HG03139 (cell line): ENCODE data around the gene MUC22.
"Not testable (repeated sequence)": the region's sequence is repeated elsewhere in the genome, so short reads cannot be mapped to it uniquely, and the experiment has no call there.

Experiments
- ATAC-seq: cut with Tn5 transposase; IDR thresholded peaks from one replicate; pipeline ENCODE4 v1.9.1; 2021; ENCODE audit not compliant: unreplicated experiment

The MUC22 gene

DNA sequence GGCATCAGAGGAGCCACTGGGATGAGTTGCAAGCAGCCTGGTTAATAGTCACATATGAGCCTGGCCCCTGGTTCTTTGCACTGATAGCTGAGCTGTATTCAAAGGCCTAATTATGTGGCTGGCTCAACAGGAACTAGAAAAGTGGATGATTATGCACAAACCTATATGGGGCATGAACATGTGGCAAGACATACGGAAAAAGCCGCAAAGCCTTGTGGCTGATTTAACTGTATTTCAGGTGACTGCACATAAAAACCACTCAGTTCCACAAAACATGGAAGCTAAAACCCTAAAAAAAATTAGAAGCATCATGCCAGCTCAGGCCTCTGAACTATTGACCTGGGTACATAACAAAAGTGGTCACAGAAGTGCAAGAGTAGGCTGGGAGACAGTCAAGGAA, 13.0 kb upstream of the MUC22 start:
- no peak for ATAC-seq

DNA sequence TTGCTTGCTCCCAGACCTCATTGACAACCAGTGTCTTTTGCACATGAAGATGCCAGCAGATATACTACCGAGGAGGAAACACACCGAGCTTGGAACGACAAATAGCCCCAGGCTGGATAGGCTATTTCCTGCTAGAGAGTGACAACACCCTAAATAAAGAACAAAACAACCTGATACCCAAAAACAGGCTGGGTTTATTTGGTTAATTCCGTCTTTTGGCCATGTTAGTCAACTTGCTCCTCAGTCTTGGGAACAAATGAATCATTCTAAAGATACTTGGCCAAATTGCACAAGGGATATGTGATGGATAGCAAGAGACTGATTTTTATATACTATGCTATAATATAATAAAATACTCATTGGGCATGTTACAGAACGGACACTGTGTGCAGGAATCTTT, 11.5 kb upstream of the MUC22 start:
- no peak for ATAC-seq

DNA sequence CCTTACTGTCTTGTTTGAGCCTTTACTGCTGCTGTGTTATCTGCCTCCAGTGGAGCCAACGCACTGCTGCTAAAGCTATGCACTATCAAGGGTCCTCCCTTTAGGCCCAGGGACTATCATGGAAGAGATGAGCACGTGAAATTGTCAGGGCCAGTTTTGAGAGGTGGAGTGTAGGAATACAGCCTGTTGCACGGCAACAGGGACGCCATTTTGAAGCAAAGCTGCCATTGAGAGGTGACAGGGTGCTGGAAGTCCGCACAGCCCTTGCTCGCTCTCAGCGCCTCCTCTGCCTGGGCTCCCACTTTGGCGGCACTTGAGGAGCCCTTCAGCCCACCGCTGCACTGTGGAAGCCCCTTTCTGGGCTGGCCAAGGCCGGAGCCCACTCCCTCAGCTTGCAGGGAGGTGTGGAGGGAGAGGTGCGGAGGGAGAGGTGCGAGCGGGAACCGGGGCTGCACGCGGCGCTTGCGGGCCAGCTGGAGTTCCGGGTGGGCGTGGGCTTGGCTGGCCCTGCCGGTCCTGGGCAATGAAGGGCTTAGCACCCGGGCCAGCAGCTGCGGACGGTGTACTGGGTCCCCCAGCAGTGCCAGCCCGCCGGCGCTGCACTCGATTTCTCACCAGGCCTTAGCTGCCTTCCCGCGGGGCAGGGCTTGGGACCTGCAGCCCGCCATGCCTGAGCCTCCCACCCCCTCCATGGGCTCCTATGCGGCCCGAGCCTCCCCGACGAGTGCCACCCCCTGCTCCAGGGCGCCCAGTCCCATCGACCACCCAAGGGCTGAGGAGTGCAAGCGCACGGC, 10.0 kb upstream of the MUC22 start:
- not testable (repeated sequence) for ATAC-seq

GRCh38 chr6:31001281-31001888, 8.9 kb upstream of the MUC22 start:
- no peak for ATAC-seq

GRCh38 chr6:31002471-31002870, 7.8 kb upstream of the MUC22 start:
- ATAC-seq: no peak

DNA sequence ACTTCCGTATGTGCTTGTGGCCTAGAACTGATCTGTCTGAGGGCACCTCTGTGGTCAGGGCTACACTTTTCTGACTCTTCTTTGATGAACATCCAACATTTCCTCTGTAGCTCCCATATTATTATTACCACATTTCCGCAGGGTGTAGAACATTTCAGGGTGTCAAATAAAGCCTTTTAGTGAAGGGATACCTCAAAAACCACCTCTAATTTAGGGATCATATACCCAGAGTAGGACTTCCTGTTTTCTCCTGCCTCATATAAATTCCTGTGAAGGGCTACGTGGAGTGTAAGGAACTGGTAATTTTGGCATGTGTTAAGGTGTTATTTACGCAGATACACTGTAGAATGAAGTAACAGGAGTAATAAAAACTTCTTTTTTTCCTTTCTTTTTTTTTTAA, 5.5 kb upstream of the MUC22 start:
- ATAC-seq: no peak

GRCh38 chr6:31005249-31006020, 4.8 kb upstream of the MUC22 start:
- ATAC-seq: no peak

GRCh38 chr6:31007694-31008093, 2.6 kb upstream of the MUC22 start:
- no peak for ATAC-seq

DNA sequence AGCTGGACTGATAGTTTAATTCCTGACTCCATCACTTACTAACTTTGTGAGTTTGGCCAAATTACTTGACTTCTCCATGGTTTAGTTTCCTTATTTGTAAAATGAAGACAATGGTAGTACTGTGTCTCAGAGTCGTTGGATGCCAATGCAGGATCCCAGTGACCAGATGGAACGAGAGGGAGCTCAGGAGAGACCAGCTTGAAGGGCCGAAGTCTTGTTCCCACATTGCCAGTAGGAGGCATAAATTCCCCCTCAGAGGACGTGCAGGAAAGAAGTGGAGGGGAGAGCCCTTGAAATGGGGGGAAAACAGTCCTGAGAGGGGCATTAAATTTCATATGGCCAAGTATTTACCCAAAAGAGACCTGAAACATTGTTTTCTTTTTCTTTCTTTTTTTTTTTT, 2.1 kb upstream of the MUC22 start:
- ATAC-seq: no peak

DNA sequence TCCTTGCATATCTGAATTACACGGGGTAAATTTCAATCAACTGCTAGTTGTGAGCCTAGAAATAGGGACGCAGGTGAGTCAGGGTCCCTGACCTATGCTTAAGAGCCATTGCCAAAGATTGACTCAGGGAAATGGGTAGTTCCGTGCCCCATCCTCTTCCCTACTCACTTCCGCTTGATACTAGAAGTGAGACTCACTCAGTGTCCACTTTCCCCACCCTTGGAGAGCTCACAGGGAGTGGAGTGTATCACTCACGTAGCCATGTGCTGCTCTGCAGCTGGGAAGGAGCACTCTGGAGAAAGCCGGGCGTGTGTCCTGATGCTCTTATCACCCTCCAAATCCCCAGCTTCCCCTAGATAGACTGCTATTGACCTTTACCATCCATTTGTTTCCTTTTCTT, 543 bp upstream of the MUC22 start:
- no peak for ATAC-seq

DNA sequence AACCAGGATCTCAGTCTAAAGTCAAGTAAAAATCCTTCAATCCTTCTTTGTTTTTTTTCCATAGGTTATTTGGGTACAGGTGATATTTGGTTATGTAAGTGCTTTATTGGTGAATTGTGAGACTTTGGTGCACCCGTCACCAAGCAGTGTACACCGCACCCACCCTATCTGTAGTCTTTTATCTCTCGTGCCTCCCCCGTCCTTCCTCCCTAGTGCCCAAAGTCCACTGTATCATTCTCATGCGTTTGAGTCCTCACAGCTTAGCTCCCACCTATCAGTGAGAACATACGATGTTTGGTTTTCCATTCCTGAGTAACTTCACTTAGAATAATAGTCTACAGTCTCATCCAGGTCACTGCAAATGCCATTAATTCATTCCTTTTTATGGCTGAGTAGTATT, 879 bp downstream of the MUC22 start:
- ATAC-seq: no peak

DNA sequence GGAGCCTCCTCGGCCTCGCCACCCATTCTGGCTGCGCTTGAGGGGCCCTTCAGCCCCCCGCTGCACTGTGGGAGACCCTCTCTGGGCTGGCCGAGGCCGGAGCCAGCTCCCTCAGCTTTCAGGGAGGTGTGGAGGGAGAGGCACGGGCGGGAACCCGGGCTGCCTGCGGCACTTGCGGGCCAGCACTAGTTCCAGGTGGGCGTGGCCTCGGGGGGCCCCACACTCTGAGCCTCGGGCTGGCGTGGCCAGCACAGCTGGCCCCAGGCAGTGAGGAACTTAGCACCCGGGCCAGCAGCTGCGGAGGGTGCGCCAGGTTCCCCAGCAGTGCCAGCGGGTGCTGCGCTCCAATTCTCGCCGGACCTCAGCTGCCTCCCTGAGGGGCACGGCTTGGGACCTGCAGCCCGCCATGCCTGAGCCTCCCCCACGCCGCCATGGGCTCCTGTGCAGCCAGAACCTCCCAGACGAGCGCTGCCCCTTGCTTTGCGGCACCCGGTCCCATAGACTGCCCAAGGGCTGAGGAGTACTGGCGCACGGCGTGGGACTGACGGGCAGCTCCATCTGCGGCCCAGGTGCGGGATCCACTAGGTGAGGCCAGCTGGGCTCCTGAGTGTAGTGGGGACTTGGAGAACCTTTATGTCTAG, 6.5 kb downstream of the MUC22 start:
- no peak for ATAC-seq

DNA sequence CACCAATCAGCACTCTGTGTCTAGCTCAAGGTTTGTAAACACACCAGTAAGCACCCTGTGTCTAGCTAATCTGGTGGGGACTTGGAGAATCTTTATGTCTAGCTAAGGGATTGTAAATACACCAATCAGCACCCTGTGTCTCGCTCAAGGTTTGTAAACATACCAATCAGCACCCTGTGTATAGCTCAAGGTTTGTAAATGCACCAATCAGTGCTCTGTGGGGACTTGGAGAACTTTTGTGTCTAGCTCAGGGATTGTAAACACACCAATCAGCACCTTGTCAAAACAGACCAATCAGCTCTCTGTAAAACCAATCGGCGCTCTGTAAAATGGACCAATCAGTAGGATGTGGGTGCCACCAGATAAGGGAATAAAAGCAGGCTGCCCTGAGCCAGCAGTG, 7.2 kb downstream of the MUC22 start:
- ATAC-seq: not testable (repeated sequence)

GRCh38 chr6:31020057-31020456, 9.8 kb downstream of the MUC22 start:
- no peak for ATAC-seq

GRCh38 chr6:31020631-31021255, 10.5 kb downstream of the MUC22 start:
- ATAC-seq: not testable (repeated sequence)

- ATAC-seq: not testable (repeated sequence)
Measured at GRCh38 chr6:31021705-31022531, 11.6 kb downstream of the MUC22 start.

- ATAC-seq: no peak
Measured at GRCh38 chr6:31025595-31025994, 15.3 kb downstream of the MUC22 start.

GRCh38 chr6:31031095-31031494, 20.8 kb downstream of the MUC22 start:
- ATAC-seq: no peak

DNA sequence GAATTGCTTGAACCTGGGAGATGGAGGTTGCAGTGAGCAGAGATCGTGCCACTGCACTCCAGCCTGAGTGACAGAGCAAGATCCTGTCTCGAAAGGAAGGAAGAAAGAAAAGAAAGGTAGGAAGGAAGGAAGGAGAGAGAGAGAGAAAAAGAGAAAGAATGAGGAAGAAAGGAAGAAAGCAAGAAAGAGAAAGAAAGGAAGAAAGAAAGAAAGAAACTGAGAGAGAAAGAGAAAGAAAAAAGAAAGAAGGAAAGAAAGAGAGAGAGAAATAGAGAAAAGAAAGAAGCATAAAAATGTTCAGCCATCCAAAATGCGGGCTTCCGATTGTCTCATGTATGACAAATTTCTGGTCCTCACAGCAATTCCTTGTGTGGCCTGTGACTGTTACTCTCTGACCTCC, 22.8 kb downstream of the MUC22 start:
- ATAC-seq: no peak

GRCh38 chr6:31035862-31036497, 25.7 kb downstream of the MUC22 start:
- no peak for ATAC-seq
